ENCODE measurements around the gene PGAP6. TPM values are rescaled to one million over a fixed set of nuclear protein-coding genes. Genes with fewer than 3 reads are reported as not detected.

The PGAP6 gene
- total and polyA plus RNA-seq, 2 of the 13 experiments (the other 11 are each of a cell fraction or from before 2014, with no cell fraction given), result 52.7 to 136 TPM

DNA sequence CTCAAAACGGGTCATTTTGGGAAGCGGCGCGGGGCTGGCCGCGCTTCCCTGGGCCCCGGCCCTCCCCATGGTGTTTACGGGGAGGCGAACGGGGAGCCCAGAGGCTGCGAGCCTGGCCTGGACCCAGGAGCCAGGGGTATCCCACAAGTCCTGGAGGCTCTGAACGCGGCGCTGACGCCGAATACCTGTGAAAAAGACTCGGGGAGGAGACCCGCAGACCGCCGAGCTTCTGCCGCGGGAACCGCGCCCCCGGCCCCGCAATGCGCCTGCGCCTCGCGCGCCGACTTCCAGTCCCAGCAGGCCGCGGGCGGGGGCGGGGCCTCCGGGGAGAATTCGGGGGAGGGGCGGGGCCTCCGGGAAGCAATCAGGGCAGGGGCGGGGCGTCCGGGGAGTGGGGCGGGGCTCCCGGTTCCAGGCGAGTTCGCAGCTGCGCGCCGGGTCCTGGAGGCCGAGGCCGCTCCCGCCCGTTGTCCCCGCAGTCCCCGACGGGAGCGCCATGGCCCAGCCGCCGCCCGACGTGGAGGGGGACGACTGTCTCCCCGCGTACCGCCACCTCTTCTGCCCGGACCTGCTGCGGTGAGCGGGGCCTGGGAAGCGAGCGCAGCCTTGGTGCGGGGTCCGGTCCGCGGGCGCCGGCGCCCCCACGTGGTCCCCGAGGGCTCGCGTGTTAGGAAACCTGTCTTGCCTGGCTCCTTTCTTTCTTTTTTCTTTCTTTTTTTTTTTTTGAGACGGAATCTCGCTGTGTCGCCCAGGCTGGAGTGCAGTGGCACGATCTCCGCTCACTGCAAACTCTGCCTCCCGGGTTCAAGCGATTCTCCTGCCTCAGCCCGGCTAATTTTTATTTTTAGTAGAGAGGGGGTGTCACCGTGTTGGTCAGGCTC is 19.9 kb upstream of the PGAP6 start, which contains the start of gene DECR2 (continued):
- TF ChIP-seq, protein P1, sequence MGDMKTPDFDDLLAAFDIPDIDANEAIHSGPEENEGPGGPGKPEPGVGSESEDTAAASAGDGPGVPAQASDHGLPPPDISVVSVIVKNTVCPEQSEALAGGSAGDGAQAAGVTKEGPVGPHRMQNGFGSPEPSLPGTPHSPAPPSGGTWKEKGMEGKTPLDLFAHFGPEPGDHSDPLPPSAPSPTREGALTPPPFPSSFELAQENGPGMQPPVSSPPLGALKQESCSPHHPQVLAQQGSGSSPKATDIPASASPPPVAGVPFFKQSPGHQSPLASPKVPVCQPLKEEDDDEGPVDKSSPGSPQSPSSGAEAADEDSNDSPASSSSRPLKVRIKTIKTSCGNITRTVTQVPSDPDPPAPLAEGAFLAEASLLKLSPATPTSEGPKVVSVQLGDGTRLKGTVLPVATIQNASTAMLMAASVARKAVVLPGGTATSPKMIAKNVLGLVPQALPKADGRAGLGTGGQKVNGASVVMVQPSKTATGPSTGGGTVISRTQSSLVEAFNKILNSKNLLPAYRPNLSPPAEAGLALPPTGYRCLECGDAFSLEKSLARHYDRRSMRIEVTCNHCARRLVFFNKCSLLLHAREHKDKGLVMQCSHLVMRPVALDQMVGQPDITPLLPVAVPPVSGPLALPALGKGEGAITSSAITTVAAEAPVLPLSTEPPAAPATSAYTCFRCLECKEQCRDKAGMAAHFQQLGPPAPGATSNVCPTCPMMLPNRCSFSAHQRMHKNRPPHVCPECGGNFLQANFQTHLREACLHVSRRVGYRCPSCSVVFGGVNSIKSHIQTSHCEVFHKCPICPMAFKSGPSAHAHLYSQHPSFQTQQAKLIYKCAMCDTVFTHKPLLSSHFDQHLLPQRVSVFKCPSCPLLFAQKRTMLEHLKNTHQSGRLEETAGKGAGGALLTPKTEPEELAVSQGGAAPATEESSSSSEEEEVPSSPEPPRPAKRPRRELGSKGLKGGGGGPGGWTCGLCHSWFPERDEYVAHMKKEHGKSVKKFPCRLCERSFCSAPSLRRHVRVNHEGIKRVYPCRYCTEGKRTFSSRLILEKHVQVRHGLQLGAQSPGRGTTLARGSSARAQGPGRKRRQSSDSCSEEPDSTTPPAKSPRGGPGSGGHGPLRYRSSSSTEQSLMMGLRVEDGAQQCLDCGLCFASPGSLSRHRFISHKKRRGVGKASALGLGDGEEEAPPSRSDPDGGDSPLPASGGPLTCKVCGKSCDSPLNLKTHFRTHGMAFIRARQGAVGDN (CRISPR knock-in tag; IDR thresholded peaks at IDR 0.05), result peak; percentile 83
- TF ChIP-seq ZNF276 (CRISPR knock-in tag; IDR thresholded peaks at IDR 0.05; ENCODE audit: low read depth), result no peak
- TF ChIP-seq ZNF468 (CRISPR knock-in tag; IDR thresholded peaks at IDR 0.05), result no peak
- TF ChIP-seq RFXANK (CRISPR knock-in tag; IDR thresholded peaks at IDR 0.05), result no peak
- TF ChIP-seq ZNF3 (CRISPR knock-in tag; IDR thresholded peaks at IDR 0.05), result no peak
- peak; percentile 77 for TF ChIP-seq RAD21 (CRISPR knock-in tag; IDR thresholded peaks at IDR 0.05)
- TF ChIP-seq, protein P2, sequence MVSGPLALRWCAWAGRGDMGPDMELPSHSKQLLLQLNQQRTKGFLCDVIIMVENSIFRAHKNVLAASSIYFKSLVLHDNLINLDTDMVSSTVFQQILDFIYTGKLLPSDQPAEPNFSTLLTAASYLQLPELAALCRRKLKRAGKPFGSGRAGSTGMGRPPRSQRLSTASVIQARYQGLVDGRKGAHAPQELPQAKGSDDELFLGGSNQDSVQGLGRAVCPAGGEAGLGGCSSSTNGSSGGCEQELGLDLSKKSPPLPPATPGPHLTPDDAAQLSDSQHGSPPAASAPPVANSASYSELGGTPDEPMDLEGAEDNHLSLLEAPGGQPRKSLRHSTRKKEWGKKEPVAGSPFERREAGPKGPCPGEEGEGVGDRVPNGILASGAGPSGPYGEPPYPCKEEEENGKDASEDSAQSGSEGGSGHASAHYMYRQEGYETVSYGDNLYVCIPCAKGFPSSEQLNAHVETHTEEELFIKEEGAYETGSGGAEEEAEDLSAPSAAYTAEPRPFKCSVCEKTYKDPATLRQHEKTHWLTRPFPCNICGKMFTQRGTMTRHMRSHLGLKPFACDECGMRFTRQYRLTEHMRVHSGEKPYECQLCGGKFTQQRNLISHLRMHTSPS (CRISPR knock-in tag; IDR thresholded peaks at IDR 0.05; ENCODE audit: low read depth), result no peak
- no peak for TF ChIP-seq RFX1 (IDR thresholded peaks at IDR 0.05)
- TF ChIP-seq MATR3 (CRISPR knock-in tag; IDR thresholded peaks at IDR 0.05), result no peak
- TF ChIP-seq, protein P3, sequence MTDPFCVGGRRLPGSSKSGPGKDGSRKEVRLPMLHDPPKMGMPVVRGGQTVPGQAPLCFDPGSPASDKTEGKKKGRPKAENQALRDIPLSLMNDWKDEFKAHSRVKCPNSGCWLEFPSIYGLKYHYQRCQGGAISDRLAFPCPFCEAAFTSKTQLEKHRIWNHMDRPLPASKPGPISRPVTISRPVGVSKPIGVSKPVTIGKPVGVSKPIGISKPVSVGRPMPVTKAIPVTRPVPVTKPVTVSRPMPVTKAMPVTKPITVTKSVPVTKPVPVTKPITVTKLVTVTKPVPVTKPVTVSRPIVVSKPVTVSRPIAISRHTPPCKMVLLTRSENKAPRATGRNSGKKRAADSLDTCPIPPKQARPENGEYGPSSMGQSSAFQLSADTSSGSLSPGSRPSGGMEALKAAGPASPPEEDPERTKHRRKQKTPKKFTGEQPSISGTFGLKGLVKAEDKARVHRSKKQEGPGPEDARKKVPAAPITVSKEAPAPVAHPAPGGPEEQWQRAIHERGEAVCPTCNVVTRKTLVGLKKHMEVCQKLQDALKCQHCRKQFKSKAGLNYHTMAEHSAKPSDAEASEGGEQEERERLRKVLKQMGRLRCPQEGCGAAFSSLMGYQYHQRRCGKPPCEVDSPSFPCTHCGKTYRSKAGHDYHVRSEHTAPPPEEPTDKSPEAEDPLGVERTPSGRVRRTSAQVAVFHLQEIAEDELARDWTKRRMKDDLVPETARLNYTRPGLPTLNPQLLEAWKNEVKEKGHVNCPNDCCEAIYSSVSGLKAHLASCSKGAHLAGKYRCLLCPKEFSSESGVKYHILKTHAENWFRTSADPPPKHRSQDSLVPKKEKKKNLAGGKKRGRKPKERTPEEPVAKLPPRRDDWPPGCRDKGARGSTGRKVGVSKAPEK (CRISPR knock-in tag; IDR thresholded peaks at IDR 0.05; ENCODE audit: borderline replicate concordance), result no peak
- peak; percentile 77 for TF ChIP-seq ZNF446 (CRISPR knock-in tag; IDR thresholded peaks at IDR 0.05)
- TF ChIP-seq YY1 (IDR thresholded peaks at IDR 0.05; ENCODE audit: insufficient read depth, insufficient replicate concordance, low read depth, low read length), result peak; percentile 61
- peak; percentile 4; the same call in 1 of the 2 replicates for TF ChIP-seq CEBPG (CRISPR knock-in tag; IDR thresholded peaks at IDR 0.05)
- TF ChIP-seq ZNF761 (CRISPR knock-in tag; conservative IDR thresholded peaks at IDR 0.05), result no peak
- TF ChIP-seq, protein P4, sequence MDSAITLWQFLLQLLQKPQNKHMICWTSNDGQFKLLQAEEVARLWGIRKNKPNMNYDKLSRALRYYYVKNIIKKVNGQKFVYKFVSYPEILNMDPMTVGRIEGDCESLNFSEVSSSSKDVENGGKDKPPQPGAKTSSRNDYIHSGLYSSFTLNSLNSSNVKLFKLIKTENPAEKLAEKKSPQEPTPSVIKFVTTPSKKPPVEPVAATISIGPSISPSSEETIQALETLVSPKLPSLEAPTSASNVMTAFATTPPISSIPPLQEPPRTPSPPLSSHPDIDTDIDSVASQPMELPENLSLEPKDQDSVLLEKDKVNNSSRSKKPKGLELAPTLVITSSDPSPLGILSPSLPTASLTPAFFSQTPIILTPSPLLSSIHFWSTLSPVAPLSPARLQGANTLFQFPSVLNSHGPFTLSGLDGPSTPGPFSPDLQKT (CRISPR knock-in tag; IDR thresholded peaks at IDR 0.05; ENCODE audit: borderline replicate concordance), result no peak
- TF ChIP-seq ZSCAN20 (CRISPR knock-in tag; IDR thresholded peaks at IDR 0.05; ENCODE audit: borderline replicate concordance), result peak; percentile 14; the same call in 1 of the 2 replicates
- no peak for TF ChIP-seq ZSCAN22 (CRISPR knock-in tag; IDR thresholded peaks at IDR 0.05)
